IPS-18c (cell line): ENCODE measurements around the gene SLFNL1.

Experiments used
- H3K4me3 ChIP-seq: 2 replicates; pipeline ENCODE4 v1.7.0; 2013; ENCODE audit warnings: low read depth, mild to moderate bottlenecking, low read length, moderate library complexity; ENCODE audit not compliant: insufficient read depth
- H3K9me3 ChIP-seq: one replicate; pipeline ENCODE4 v1.6.1; 2013; ENCODE audit warnings: mild to moderate bottlenecking, low read length, moderate library complexity; ENCODE audit not compliant: control insufficient read depth, insufficient read depth

SLFNL1 gene

GRCh38 chr1:41024953-41025352, 3.4 kb upstream of the SLFNL1 start:
- peaks cover 2% of the 10 kb centered on the region for H3K9me3 ChIP-seq
- no peak overlapping the region for H3K4me3 ChIP-seq

GRCh38 chr1:41023279-41023990, 1.9 kb upstream of the SLFNL1 start:
- no peak overlapping the region for H3K4me3 ChIP-seq
- H3K9me3 ChIP-seq, result peaks cover 2% of the 10 kb centered on the region

- Histone ChIP-seq H3K9me3 (peaks cover 2% of the 10 kb centered on the region), H3K4me3 (no peak overlapping the region)
Measured at GRCh38 chr1:41022424-41022823, 899 bp upstream of the SLFNL1 start.

GRCh38 chr1:41020654-41021053, 871 bp downstream of the SLFNL1 start:
- Histone ChIP-seq H3K9me3 (peaks cover 2% of the 10 kb centered on the region), H3K4me3 (no peak overlapping the region)

- Histone ChIP-seq H3K9me3 (peaks cover 2% of the 10 kb centered on the region), H3K4me3 (no peak overlapping the region)
Measured at GRCh38 chr1:41020109-41020576, 1.4 kb downstream of the SLFNL1 start.

- H3K4me3 ChIP-seq, result no peak overlapping the region
- H3K9me3 ChIP-seq, result peaks cover 2% of the 10 kb centered on the region
Measured at GRCh38 chr1:41019353-41019745, 2.2 kb downstream of the SLFNL1 start.

GRCh38 chr1:41018018-41018410, 3.5 kb downstream of the SLFNL1 start:
- Histone ChIP-seq H3K9me3 (no peaks in the 10 kb centered on the region), H3K4me3 (no peak overlapping the region)

GRCh38 chr1:41017141-41018017, 4.1 kb downstream of the SLFNL1 start:
- no peak overlapping the region for H3K4me3 ChIP-seq
- H3K9me3 ChIP-seq, result no peaks in the 10 kb centered on the region

GRCh38 chr1:41015897-41016470, 5.5 kb downstream of the SLFNL1 start:
- no peak overlapping the region for H3K4me3 ChIP-seq
- H3K9me3 ChIP-seq, result no peaks in the 10 kb centered on the region

- no peaks in the 10 kb centered on the region for H3K9me3 ChIP-seq
- H3K4me3 ChIP-seq, result no peak overlapping the region
Measured at GRCh38 chr1:41015281-41015896, 6.1 kb downstream of the SLFNL1 start.

GRCh38 chr1:41014871-41015270, 6.7 kb downstream of the SLFNL1 start:
- Histone ChIP-seq H3K4me3 (no peak overlapping the region), H3K9me3 (no peaks in the 10 kb centered on the region)

- H3K4me3 ChIP-seq, result no peak overlapping the region
- H3K9me3 ChIP-seq, result no peaks in the 10 kb centered on the region
Measured at GRCh38 chr1:41013796-41014195, 7.7 kb downstream of the SLFNL1 start.

- H3K4me3 ChIP-seq, result no peak overlapping the region
- H3K9me3 ChIP-seq, result no peaks in the 10 kb centered on the region
Measured at GRCh38 chr1:41013024-41013423, 8.5 kb downstream of the SLFNL1 start.

- H3K4me3 ChIP-seq, result no peak overlapping the region
- no peaks in the 10 kb centered on the region for H3K9me3 ChIP-seq
Measured at GRCh38 chr1:41010345-41010744, 11.2 kb downstream of the SLFNL1 start.

- no peak overlapping the region for H3K4me3 ChIP-seq
- no peaks in the 10 kb centered on the region for H3K9me3 ChIP-seq
Measured at GRCh38 chr1:41009466-41009865, 12.1 kb downstream of the SLFNL1 start.

GRCh38 chr1:41006942-41007865, 14.3 kb downstream of the SLFNL1 start:
- no peaks in the 10 kb centered on the region for H3K9me3 ChIP-seq

GRCh38 chr1:41005876-41006275, 15.6 kb downstream of the SLFNL1 start:
- H3K9me3 ChIP-seq, result no peaks in the 10 kb centered on the region
- no peak overlapping the region for H3K4me3 ChIP-seq

More at GRCh38 chr1:41006942-41007865, 14.3 kb downstream of the SLFNL1 start:
- no peak overlapping the region for H3K4me3 ChIP-seq
